Activated CD4-positive, alpha-beta T cell treated with anti-CD3 and anti-CD28 coated beads for 1 hour (primary cell): ENCODE measurements around the gene PLAC1.

Source experiments
- DNase-seq: peaks from one replicate; pipeline ENCODE4 v3.0.0-alpha.2; 2020

The PLAC1 gene

DNA sequence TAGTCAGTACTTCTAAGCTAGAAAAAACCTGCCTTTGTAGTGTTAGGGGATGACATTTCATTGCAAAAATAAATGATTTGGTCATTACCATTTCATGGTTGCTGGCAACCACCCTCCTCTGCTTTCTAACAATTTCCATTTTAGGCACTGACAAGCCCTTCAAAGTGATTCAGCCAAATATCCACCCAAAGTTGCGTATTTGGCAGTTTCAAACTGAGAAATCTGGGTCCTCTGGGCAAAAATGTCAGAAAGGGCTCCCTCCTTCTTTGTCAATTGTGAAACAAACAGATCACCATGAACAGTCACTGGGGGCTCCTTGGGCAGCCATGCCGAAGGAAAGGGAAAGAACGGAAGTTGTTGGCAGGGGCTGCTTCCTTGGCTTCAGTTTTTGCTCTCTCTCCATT, 33.0 kb downstream of the PLAC1 start:
- no peak for DNase-seq

- DNase-seq: no peak
Measured at GRCh38 chrX:134624046-134624430, 34.2 kb downstream of the PLAC1 start.

DNA sequence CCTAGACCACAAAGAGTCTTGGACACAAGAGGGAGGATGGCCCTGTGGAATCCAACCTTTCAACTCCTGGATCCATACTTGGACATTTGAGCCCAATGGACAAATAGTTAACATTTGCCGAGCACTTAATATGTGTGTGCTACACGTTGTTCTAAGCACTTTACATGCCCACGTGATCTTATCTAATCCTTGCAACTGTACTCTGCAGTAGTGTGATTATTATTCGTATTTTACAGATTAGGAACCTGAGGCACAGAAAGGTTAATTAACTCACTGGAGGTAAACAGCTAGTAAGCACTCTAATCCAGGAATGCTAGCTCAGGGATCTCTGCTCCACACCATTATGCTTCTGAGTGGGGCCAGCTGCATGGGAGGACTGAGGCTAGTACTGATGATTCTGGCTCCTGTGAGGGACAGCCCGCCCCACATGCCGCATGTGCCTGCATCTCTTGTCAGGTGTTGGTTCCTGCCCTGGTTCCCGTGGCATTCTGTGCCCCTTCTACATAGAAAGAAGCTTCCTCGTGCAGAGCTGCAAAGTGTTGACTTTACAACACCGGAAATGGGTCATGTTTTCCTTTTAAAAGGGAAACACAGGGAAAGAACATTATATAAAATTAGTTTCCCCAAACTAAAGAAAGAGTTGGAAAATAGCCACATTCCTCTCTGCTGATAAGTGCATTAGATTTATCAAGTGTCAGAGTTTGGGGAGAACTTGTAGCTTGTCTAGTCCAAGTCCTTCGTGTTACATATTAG, 34.8 kb downstream of the PLAC1 start:
- DNase-seq: no peak

- DNase-seq: no peak
Measured at GRCh38 chrX:134622813-134623185, 35.5 kb downstream of the PLAC1 start.

DNA sequence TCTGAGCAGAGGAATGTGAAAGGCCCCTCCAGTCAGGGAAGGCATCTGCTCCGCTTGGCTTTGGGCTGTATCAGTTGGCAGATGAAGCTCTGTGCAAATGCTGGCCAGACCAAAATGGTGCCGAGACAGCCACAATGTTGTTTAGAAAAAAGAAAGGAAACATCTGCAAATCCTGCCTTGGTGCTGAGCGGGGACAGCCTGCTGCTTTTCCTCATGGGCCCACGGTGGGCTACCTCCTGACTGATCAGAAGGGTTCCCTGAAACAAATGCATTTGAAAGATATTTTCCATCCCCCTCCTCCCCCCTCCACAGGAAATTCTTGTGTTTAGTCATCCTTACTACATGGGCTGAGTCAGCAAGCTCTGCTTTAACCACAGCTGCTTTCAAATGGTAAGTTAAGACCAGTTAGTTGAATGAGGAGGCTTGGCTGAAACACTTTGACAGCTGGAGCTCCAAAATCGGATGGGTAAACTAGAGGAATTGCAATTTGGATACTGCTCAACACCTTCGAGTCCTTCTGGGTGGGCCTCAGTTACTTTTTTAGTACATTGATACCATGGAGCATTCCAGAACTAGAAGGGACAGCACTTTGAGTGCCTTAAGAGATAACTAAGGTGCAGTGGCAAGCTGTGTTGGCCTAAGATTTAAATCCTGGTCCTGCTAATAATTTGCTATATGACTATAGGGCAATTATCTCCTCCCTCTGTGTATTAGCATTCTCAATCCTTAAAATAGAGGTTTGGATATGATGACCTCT, 36.0 kb downstream of the PLAC1 start:
- no peak for DNase-seq

DNA sequence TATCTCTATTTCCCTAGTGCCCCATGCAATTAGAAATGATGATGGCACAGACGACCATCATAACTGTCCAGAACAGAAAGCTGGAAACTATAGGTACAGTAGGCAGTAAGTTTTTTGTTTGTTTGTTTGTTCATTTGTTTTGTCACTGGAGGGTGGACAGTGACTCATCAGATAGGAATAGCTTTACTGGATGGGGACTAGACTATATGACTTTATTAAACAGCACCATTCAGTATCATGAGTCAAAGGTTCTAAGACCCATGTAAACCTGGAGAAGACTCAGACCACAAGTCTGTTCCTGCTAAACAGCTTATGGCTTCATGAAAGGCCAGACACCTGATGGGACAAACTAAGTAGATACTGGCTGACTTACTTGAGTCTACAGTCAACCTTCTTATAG, 38.4 kb downstream of the PLAC1 start:
- no peak for DNase-seq

GRCh38 chrX:134613396-134613795, 44.9 kb downstream of the PLAC1 start:
- DNase-seq: no peak

GRCh38 chrX:134608153-134608552, 50.1 kb downstream of the PLAC1 start:
- DNase-seq: no peak

DNA sequence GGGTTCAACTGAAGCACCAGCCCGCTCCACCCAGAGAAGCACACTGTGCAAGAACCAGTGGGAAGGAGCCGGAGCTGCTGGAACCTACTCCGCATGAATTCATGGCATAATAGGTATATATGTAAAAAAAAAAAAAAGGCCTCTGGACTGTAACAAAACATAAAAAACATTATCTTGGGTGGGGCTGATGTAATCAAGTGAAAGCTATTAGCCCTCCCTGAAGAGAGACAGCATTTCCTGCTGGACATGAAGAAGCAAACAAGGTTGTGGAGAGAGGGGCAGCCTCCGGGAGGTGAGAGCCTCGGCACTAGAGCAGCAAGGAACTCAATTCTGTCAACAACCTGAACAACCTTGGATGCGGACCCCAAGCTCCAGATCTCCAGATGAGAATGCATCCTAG, 50.7 kb downstream of the PLAC1 start:
- no peak for DNase-seq

GRCh38 chrX:134604701-134605311, 53.5 kb downstream of the PLAC1 start:
- DNase-seq: no peak

- no peak for DNase-seq
Measured at GRCh38 chrX:134603806-134604700, 54.2 kb downstream of the PLAC1 start.

DNA sequence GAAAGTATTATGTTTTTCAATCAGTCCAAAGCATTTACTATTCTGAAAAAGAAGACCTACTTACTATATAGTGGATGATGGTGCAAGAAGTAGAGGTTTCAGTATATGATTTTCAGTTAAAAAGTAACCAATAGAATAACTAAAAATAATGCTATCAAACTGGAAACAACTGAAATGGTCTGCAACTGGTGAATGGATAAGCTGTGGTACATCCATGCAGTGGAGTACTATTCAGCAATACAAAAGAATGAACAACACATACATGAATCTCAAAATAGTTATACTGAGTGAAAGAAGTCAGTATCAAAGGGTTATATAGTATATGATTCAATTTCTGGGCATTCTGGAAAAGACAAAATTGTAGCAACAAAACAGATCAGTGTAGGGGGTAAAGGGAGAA, 55.9 kb downstream of the PLAC1 start:
- no peak for DNase-seq

GRCh38 chrX:134601240-134601765, 57.0 kb downstream of the PLAC1 start:
- DNase-seq: no peak

- no peak for DNase-seq
Measured at GRCh38 chrX:134600714-134601113, 57.6 kb downstream of the PLAC1 start.

GRCh38 chrX:134599184-134599914, 58.9 kb downstream of the PLAC1 start:
- no peak for DNase-seq

DNA sequence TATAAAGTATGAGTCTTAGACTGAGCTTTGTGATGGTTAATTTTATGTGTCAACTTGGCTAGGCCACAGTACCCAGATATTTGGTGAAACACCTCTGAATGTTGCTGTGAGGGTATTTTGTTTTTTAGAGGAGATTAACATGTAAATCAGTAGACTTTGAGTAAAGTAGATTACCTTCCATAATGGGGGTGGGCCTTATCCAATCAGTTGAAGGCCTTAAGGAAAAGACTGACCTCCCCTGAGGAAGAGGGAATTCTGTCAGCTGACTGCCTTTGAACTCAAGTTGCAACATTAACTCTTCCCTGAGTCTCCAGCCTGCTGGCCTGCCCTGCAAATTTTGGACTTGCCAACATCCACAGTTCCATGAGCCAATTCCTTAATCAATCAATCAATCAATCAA, 66.0 kb downstream of the PLAC1 start:
- DNase-seq: no peak

DNA sequence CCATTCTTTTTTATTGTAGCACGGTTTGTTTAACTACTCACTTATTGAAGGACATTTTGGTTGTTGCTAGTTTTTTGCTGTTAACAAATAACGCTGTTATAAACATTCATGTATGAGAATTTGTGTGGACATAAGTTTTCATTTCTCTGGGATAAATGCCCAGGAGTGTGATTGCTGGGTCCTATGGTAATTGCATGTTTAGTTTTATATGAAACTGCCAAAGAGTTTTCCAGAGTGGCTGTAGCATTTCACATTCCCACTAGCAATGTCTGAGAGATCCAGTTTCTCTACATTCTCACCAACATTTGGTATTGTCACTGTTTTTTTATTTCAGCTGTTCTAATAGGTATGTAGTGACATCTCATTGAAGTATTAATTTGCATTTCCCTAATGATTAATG, 66.8 kb downstream of the PLAC1 start:
- no peak for DNase-seq

GRCh38 chrX:134588806-134589205, 69.5 kb downstream of the PLAC1 start:
- DNase-seq: no peak

DNA sequence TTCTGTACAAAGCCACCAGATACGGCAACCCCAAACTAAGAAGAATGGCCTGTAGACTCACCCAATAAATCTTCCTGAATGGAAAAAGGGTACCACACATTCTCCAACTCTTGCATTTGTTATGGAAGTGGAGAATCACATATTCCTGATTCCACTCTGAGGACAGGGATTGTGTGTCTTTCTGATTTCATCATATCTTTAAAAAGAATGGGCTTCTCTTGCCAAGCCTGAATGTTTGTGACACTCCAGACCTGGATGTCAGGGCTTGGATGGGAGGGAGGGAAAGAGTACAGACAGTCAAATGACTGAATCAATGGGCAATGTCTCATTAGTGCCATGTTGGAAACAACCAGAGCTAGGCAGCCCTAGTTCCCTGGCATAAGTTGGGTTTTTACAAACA, 77.4 kb downstream of the PLAC1 start:
- DNase-seq: no peak

GRCh38 chrX:134573683-134574035, 84.6 kb downstream of the PLAC1 start:
- DNase-seq: no peak

GRCh38 chrX:134572816-134573682, 85.2 kb downstream of the PLAC1 start:
- no peak for DNase-seq
